ENCODE measurements around the gene PLEK. TPM values are rescaled to one million over a fixed set of nuclear protein-coding genes. Genes with fewer than 3 reads are reported as not detected.

Gene PLEK
- total and polyA plus RNA-seq, 2 donors (not counting 3 experiments of a cell fraction or from before 2014, with no cell fraction given) = 0.03 to 0.11 TPM

DNA sequence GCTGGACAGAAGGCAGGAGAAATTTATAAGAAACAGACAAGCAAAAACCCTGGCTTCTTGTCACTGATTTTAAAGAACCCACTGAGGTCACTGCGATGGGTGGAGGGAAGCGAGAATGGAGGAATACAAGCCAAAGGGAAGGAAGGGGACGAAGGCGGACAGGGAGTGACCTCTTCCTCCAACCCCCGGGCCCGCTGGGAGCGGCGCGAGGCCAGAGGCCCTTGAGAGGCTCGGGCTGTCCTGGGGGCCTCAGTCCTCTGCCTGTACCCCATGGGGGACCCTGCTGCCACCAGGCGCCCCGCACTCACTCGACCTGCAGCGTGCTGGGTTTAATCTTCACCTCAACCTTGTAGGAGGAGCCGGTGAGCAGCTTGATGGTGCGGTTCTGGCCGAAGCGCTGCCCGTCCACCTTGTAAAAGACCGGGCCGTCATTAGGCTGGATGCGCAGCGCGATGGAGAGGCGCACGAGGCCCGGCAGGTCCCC is 46.1 kb upstream of the PLEK start:
- Histone ChIP-seq H3K9me1 (replicated peaks; ENCODE audit: control insufficient read depth, extremely low read depth, insufficient read depth, low read length) (no peaks in the 10 kb centered on the region), H3K4me1 (ENCODE audit: control insufficient read depth, extremely low read depth, insufficient read depth, low read length) (peaks cover 22% of the 10 kb centered on the region)

More for the DNA sequence above, 46.1 kb upstream of the PLEK start:
- H2AFZ ChIP-seq (ENCODE audit: low read depth, low read length) = peak overlapping the region; percentile 86
- no peaks in the 10 kb centered on the region for H4K20me1 ChIP-seq (replicated peaks; ENCODE audit: control insufficient read depth, extremely low read depth, insufficient read depth, low read length)
- peak overlapping the region; percentile 68 for H3K4me2 ChIP-seq (ENCODE audit: insufficient read depth, low read length)
- no peaks in the 10 kb centered on the region for H3K27me3 ChIP-seq (ENCODE audit: control insufficient read depth in 2 of 2, insufficient read depth in 2 of 2, low read length in 2 of 2)
- no peak for TF ChIP-seq FOS (IDR thresholded peaks at IDR 0.05; ENCODE audit: borderline replicate concordance, insufficient read depth, low read length)
- TF ChIP-seq CTCF (IDR thresholded peaks at IDR 0.05; ENCODE audit: extremely low read depth in 1 of 2, insufficient read depth in 1 of 2, low read depth in 1 of 2, low read length in 2 of 2) = no peak
- TF ChIP-seq POLR2A (IDR thresholded peaks at IDR 0.05; ENCODE audit: low read depth, low read length) = no peak
- TF ChIP-seq GATA2 (IDR thresholded peaks at IDR 0.05; ENCODE audit: insufficient read depth, insufficient read length, low read depth, low read length) = no peak
- no peak for TF ChIP-seq EZH2 (IDR thresholded peaks at IDR 0.05; ENCODE audit: borderline replicate concordance, low read depth, low read length, severe bottlenecking)
- TF ChIP-seq JUN (IDR thresholded peaks at IDR 0.05; ENCODE audit: borderline replicate concordance, insufficient read depth, insufficient read length, low read depth) = no peak
- TF ChIP-seq, protein P1, sequence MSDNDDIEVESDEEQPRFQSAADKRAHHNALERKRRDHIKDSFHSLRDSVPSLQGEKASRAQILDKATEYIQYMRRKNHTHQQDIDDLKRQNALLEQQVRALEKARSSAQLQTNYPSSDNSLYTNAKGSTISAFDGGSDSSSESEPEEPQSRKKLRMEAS (IDR thresholded peaks at IDR 0.05; ENCODE audit: insufficient read depth, insufficient read length) = no peak
- TF ChIP-seq POLR2AphosphoS5 (IDR thresholded peaks at IDR 0.05; ENCODE audit: insufficient read depth, low read depth, low read length) = no peak
- TF ChIP-seq MYC (IDR thresholded peaks at IDR 0.05; ENCODE audit: low read depth, low read length) = no peak
- H3K4me3 ChIP-seq (replicated peaks in 1 of 3; ENCODE audit: insufficient read depth in 1 of 3, low read depth in 1 of 3, low read length in 3 of 3) = peak overlapping the region; percentile 60 to 83 (median 79)
- peaks cover 7 to 14% of the 10 kb centered on the region in 2 experiments for H3K36me3 ChIP-seq (ENCODE audit: control insufficient read depth in 2 of 2, extremely low read depth in 1 of 2, insufficient read depth in 2 of 2, low read length in 2 of 2)
- H3K9ac ChIP-seq (replicated peaks; ENCODE audit: extremely low read depth, insufficient read depth, low read length) = peak overlapping the region; percentile 93
- ChIA-PET POLR2A (interaction anchor here (1.2 to 1.6 kb wide), 3 partner anchors 9 to 66 kb away, joined by 3 to 20 read pairs (median 3); partner anchors contain the start of gene PPP3R1), CTCF (interaction anchor here (1.2 to 2.6 kb wide), 8 partner anchors 10 to 196 kb away, joined by 3 to 16 read pairs (median 7); partner anchors contain the start of gene PPP3R1)
- dilution Hi-C loops (cut with MboI; ENCODE audit: extremely low pct_ligation_motif_present, low sequenced_read_pairs) = no loop called here
- DNase-seq (ENCODE audit: low read depth, low spot score) = peak; percentile 40
- H3K27ac ChIP-seq (ENCODE audit: insufficient read depth, low read depth, low read length) = peak overlapping the region; percentile 99
- H3K79me2 ChIP-seq (ENCODE audit: control insufficient read depth, insufficient read depth, low read length) = peaks cover 50% of the 10 kb centered on the region
- no peaks in the 10 kb centered on the region for H3K9me3 ChIP-seq (replicated peaks; ENCODE audit: control insufficient read depth, insufficient read depth, low read length)
- FAIRE-seq = peak; percentile 58
- intact Hi-C loops (cut with micrococcal nuclease) = loop anchor here (1.0 to 2.0 kb wide), 2 partner anchors 44 to 122 kb away; no protein-coding TSS in a partner anchor
- no TSS peak for BruUV-seq (replicated peaks)
